Measurements from ENCODE around the gene ERH. TPM values are rescaled to one million over a fixed set of nuclear protein-coding genes. Genes with fewer than 3 reads are reported as not detected.

The ERH gene
- total RNA-seq, 1 donor from 2014 or later, result 282 TPM

- DNase-seq (ENCODE audit: low spot score), result no peak
- no peak overlapping the region for H3K27ac Mint-ChIP-seq (ENCODE audit: unreplicated experiment)
- H3K9me3 Mint-ChIP-seq (ENCODE audit: unreplicated experiment), result no peaks in the 10 kb centered on the region
- peaks cover 26% of the 10 kb centered on the region for H3K36me3 Mint-ChIP-seq (ENCODE audit: low read depth, unreplicated experiment)
- TF ChIP-seq CTCF (IDR thresholded peaks at IDR 0.05; ENCODE audit: unreplicated experiment), result no peak
- H3K4me1 Mint-ChIP-seq (ENCODE audit: unreplicated experiment), result no peaks in the 10 kb centered on the region
- no peak overlapping the region for H3K4me3 Mint-ChIP-seq (ENCODE audit: unreplicated experiment)
- H3K27me3 Mint-ChIP-seq (ENCODE audit: unreplicated experiment), result peaks cover 2% of the 10 kb centered on the region
Observed at GRCh38 chr14:69378274-69378673, 19.8 kb downstream of the ERH start.

- no peak overlapping the region for H3K27ac Mint-ChIP-seq (ENCODE audit: unreplicated experiment)
- H3K27me3 Mint-ChIP-seq (ENCODE audit: unreplicated experiment), result peaks cover 2% of the 10 kb centered on the region
- H3K9me3 Mint-ChIP-seq (ENCODE audit: unreplicated experiment), result no peaks in the 10 kb centered on the region
- DNase-seq (ENCODE audit: low spot score), result no peak
- H3K4me1 Mint-ChIP-seq (ENCODE audit: unreplicated experiment), result no peaks in the 10 kb centered on the region
- TF ChIP-seq CTCF (IDR thresholded peaks at IDR 0.05; ENCODE audit: unreplicated experiment), result no peak
- H3K4me3 Mint-ChIP-seq (ENCODE audit: unreplicated experiment), result no peak overlapping the region
- H3K36me3 Mint-ChIP-seq (ENCODE audit: low read depth, unreplicated experiment), result peaks cover 26% of the 10 kb centered on the region
Observed at GRCh38 chr14:69376439-69376838, 21.7 kb downstream of the ERH start.

- Mint-ChIP-seq H3K4me3 (ENCODE audit: unreplicated experiment) (no peak overlapping the region), H3K27me3 (ENCODE audit: unreplicated experiment) (peaks cover 2% of the 10 kb centered on the region), H3K27ac (ENCODE audit: unreplicated experiment) (no peak overlapping the region), H3K36me3 (ENCODE audit: low read depth, unreplicated experiment) (peaks cover 26% of the 10 kb centered on the region), H3K4me1 (ENCODE audit: unreplicated experiment) (no peaks in the 10 kb centered on the region), H3K9me3 (ENCODE audit: unreplicated experiment) (no peaks in the 10 kb centered on the region)
- no peak for DNase-seq (ENCODE audit: low spot score)
- TF ChIP-seq CTCF (IDR thresholded peaks at IDR 0.05; ENCODE audit: unreplicated experiment), result no peak
Observed at GRCh38 chr14:69375722-69376121, 22.4 kb downstream of the ERH start.

GRCh38 chr14:69375182-69375581, 22.9 kb downstream of the ERH start:
- Mint-ChIP-seq H3K4me1 (ENCODE audit: unreplicated experiment) (no peaks in the 10 kb centered on the region), H3K9me3 (ENCODE audit: unreplicated experiment) (no peaks in the 10 kb centered on the region), H3K36me3 (ENCODE audit: low read depth, unreplicated experiment) (peaks cover 23% of the 10 kb centered on the region)

GRCh38 chr14:69374235-69374634, 23.9 kb downstream of the ERH start:
- no peaks in the 10 kb centered on the region for H3K4me1 Mint-ChIP-seq (ENCODE audit: unreplicated experiment)
- H3K9me3 Mint-ChIP-seq (ENCODE audit: unreplicated experiment), result no peaks in the 10 kb centered on the region
- no peak for DNase-seq (ENCODE audit: low spot score)
- H3K27ac Mint-ChIP-seq (ENCODE audit: unreplicated experiment), result no peak overlapping the region
- H3K27me3 Mint-ChIP-seq (ENCODE audit: unreplicated experiment), result peaks cover 2% of the 10 kb centered on the region
- no peak for TF ChIP-seq CTCF (IDR thresholded peaks at IDR 0.05; ENCODE audit: unreplicated experiment)
- H3K4me3 Mint-ChIP-seq (ENCODE audit: unreplicated experiment), result no peak overlapping the region
- H3K36me3 Mint-ChIP-seq (ENCODE audit: low read depth, unreplicated experiment), result peaks cover 19% of the 10 kb centered on the region

More at GRCh38 chr14:69375182-69375581, 22.9 kb downstream of the ERH start:
- Mint-ChIP-seq H3K27me3 (ENCODE audit: unreplicated experiment) (peaks cover 2% of the 10 kb centered on the region), H3K4me3 (ENCODE audit: unreplicated experiment) (no peak overlapping the region), H3K27ac (ENCODE audit: unreplicated experiment) (no peak overlapping the region)
- no peak for DNase-seq (ENCODE audit: low spot score)
- TF ChIP-seq CTCF (IDR thresholded peaks at IDR 0.05; ENCODE audit: unreplicated experiment), result no peak

All from endothelial cell (in vitro differentiated cells).